GM18951 (cell line): ENCODE results near the gene NACC1.

ENCODE experiments used
- POLR2A ChIP-seq: IDR thresholded peaks from 4 replicates; pipeline ENCODE4 v1.6.1; 2011; ENCODE audit warnings: mild to moderate bottlenecking; ENCODE audit not compliant: insufficient read length, insufficient read depth; ENCODE audit errors: extremely low read depth
- in situ Hi-C: fragments of 300-500 bp; cut with MboI; formaldehyde crosslinking; loops from one replicate; pipeline ENCODE4 v1.12.0; 2022; ENCODE audit warnings: low sequenced_read_pairs, mixed read lengths, inconsistent platforms; ENCODE audit not compliant: unreplicated experiment

Gene NACC1

DNA sequence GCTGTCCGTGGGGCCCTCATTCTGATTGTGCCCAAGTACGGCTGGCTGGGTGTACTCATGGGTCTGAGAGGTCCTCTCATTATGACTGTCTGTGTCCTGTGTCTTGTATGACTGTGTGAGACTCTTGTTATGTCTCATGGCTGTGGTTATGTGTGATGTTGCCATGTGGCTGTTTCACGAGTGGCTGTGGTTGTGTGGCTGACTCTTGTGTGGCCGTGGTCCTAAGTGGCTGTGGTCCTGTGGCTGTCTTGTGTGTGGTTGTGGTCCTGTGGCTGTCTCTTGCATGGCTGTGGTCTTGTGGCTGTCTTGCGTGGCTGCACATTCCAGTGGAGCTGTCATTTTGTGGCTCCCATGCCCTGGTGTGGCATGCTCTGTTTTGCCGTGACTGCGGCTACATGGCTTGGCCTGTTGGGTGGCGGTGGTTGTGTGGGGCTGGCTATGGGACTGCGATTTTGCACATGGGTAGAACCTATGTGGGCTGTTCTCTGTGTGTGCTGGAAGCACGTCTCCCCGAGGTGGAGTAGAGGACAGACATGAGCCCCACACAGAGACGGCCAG lies 18.0 kb upstream of the NACC1 start:
- TF ChIP-seq POLR2A = no peak

GRCh38 chr19:13100841-13101589 lies 17.0 kb upstream of the NACC1 start:
- no peak for TF ChIP-seq POLR2A
- in situ Hi-C loops = no loop called here

More for the DNA sequence above, 18.0 kb upstream of the NACC1 start:
- in situ Hi-C loops = no loop called here

GRCh38 chr19:13101590-13102415 lies 16.3 kb upstream of the NACC1 start:
- no peak for TF ChIP-seq POLR2A
- in situ Hi-C loops = no loop called here

GRCh38 chr19:13102416-13102665 lies 15.7 kb upstream of the NACC1 start:
- in situ Hi-C loops = no loop called here

DNA sequence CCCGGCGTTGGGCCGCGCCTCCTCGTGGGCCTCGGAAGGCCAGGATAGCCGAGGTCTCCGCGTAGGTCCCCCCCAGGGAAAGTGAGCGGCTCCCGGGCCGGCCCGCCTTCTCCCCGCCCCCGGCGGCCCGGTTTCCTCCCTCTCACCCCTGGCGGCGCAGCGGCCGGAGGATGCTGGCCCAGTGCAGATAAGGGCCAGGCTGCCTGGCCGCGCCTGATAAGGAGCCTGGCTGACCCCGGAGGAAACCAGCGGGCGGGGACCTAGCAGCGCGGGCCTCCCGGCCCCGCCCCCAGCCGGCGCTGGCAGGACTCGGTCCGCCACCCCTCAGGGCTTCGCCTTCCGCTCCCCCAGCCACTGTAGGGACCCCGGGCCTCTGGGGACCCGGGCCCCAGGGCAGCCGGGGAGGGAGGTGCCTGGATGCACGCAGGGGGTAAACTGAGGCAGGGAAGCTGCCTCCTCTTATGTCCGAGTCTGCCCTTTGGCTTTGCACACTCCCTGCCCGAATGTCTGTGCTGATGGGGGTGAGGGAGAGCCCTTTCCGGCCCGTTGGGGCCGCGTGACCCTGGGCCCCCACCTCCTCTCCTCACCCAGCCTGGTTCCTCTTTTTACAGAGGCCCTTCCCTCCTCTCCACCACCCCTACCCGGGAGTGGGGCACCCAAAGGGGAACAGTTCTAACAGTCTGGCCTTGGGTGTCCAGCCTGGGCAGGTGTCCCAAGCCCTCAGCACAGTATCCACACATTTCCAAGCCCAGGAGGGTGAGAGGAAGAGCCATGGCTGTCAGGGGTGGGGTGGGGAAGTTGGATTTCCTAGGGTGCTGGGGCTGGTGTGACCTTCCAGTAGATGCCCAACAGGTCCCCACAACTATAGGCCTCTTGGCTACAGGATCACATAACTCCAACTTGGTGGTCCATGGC lies 15.1 kb upstream of the NACC1 start, which contains the start of gene LYL1:
TSS of gene LYL1 (minus strand) at position 193 of the 915 bp plus-strand sequence. CDS start 1,687 bp downstream, outside the sequence.
- in situ Hi-C loops = no loop called here
- peak; percentile 68 for TF ChIP-seq POLR2A

More at GRCh38 chr19:13102416-13102665, 15.7 kb upstream of the NACC1 start:
- no peak for TF ChIP-seq POLR2A

- no peak for TF ChIP-seq POLR2A
- in situ Hi-C loops = no loop called here
Measured at GRCh38 chr19:13103581-13104359, 14.3 kb upstream of the NACC1 start.

- in situ Hi-C loops = no loop called here
- TF ChIP-seq POLR2A = peak; percentile 66
Measured at GRCh38 chr19:13104360-13104847, 13.7 kb upstream of the NACC1 start.

- TF ChIP-seq POLR2A = peak; percentile 46
- in situ Hi-C loops = no loop called here
Measured at GRCh38 chr19:13104848-13105711, 13.0 kb upstream of the NACC1 start.

DNA sequence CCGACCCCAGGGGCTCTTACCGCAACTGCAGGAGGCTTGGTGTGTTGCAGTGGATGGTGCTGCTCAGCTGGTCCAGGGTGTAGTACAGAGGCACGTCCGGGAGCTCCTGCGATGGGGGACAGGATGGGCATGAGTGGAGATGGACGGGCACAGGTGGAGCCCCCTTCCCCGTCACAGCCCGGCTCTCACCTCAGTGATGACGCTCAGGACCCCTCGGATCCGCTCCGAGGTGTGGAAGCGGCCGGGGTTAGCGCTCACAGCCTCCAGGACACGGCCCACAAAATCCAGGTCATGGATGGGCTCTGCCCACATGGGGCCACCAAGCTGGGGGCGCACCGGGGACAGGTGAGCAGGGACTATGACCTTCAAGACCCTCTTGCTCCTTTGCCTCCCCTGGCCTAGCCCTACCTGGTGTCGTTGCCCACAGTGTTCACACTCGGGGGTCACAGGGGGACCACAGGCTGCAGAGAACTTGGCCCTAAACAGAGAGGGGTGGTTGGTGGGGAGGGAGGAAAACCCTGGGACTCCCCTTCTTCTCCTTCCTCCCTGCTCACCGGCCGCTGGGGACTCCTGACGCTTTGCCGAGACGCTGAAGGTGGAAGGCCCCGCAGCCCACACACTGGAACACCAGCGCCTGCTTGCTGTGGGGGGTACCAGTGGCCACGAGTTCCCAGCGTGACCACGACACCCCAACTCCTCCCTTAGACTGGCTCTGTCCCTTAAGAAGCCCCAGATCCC lies 8.5 kb upstream of the NACC1 start:
- in situ Hi-C loops = no loop called here
- TF ChIP-seq POLR2A = no peak

- in situ Hi-C loops = no loop called here
- TF ChIP-seq POLR2A = no peak
Measured at GRCh38 chr19:13110099-13110610, 7.9 kb upstream of the NACC1 start.
